ENCODE data around the gene CAMK1D. TPM values are rescaled to one million over a fixed set of nuclear protein-coding genes. Genes with fewer than 3 reads are reported as not detected.

Gene CAMK1D
- total RNA-seq, 3 donors from 2014 or later (not counting 1 experiment from before 2014, with no cell fraction given), result 44.2 to 56.4 (median 49.7) TPM

DNA sequence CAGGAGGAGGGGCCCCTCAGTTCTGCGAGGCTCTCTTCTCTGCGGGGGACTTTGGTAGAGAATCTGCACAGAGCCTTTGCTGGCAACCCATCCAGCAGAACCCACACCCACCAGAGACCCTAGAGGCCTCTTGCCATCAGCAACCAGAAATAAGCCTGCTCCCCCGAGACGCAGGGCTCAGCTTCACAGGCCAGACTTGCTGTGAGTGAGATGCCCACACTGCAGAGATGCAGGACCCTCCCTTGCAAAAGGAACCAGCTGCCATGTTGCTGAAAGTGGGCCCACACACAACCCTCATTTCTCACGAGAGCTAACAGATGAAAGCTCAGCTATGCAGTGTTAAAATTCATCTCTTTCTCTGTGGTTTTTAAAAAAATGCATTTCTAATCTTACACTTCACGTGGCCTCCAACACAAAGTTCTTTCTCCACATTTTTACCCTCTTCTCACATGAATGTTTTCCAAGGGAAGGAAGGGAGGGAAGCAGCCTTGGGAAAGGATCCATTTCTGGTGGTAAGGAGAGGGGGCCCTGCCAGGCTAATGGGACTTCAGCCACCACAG lies 480.6 kb downstream of the CAMK1D start:
- Mint-ChIP-seq H3K36me3 (no peaks in the 10 kb centered on the region), H3K4me1 (no peaks in the 10 kb centered on the region), H3K27me3 (ENCODE audit: low read depth in 2 of 2) (no peaks in the 10 kb centered on the region), H3K4me3 (no peak overlapping the region), H3K27ac (no peak overlapping the region), H3K9me3 (no peaks in the 10 kb centered on the region)
- WGBS (ENCODE audit: insufficient coverage), result 80% methylated on average over 5 of the region's 6 CpGs
- no peaks in the 10 kb centered on the region for H3K27me3 ChIP-seq (ENCODE audit: control insufficient read depth, insufficient read depth, low read length)
- intact Hi-C loops (cut with micrococcal nuclease), result no loop called here
- H3K27ac ChIP-seq (ENCODE audit: low read length), result no peak overlapping the region
- H3K4me1 ChIP-seq (ENCODE audit: control insufficient read depth, insufficient read depth, low read length), result no peaks in the 10 kb centered on the region
- H3K9me3 ChIP-seq (ENCODE audit: control insufficient read depth, insufficient read depth, low read length), result no peaks in the 10 kb centered on the region
- H3K4me3 ChIP-seq (ENCODE audit: low read length), result no peak overlapping the region
- peaks cover 4% of the 10 kb centered on the region for H3K36me3 ChIP-seq (ENCODE audit: control insufficient read depth, insufficient read depth, low read length)
- ATAC-seq (no peak), DNase-seq (no peak)
- TF ChIP-seq, protein P1, sequence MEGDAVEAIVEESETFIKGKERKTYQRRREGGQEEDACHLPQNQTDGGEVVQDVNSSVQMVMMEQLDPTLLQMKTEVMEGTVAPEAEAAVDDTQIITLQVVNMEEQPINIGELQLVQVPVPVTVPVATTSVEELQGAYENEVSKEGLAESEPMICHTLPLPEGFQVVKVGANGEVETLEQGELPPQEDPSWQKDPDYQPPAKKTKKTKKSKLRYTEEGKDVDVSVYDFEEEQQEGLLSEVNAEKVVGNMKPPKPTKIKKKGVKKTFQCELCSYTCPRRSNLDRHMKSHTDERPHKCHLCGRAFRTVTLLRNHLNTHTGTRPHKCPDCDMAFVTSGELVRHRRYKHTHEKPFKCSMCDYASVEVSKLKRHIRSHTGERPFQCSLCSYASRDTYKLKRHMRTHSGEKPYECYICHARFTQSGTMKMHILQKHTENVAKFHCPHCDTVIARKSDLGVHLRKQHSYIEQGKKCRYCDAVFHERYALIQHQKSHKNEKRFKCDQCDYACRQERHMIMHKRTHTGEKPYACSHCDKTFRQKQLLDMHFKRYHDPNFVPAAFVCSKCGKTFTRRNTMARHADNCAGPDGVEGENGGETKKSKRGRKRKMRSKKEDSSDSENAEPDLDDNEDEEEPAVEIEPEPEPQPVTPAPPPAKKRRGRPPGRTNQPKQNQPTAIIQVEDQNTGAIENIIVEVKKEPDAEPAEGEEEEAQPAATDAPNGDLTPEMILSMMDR (IDR thresholded peaks at IDR 0.05), result no peak

DNA sequence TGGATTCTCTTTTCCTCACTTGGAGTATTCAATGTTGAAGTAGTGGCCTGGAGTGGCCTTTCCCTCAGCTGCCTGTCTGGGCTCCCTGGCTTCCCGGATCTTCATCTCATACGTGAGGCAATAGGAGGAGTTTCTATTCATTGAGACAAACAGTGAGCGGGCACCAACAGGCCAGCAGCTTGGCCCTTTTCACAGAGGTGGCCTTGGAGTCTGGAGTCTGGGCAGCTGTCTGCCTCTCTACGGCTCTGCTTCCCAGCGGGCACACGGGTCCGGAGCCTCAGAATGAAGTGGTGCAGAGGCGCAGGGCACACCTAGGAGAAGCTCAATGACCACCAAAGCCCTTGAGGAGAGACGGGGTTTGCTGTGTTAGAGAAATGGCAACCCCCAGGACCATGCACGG lies 482.7 kb downstream of the CAMK1D start:
- Mint-ChIP-seq H3K27me3 (ENCODE audit: low read depth in 2 of 2) (no peaks in the 10 kb centered on the region), H3K9me3 (no peaks in the 10 kb centered on the region), H3K4me1 (no peaks in the 10 kb centered on the region), H3K27ac (no peak overlapping the region), H3K4me3 (no peak overlapping the region), H3K36me3 (no peaks in the 10 kb centered on the region)
- H3K36me3 ChIP-seq (ENCODE audit: control insufficient read depth, insufficient read depth, low read length), result no peaks in the 10 kb centered on the region
- intact Hi-C loops (cut with micrococcal nuclease), result no loop called here
- DNase-seq (no peak), ATAC-seq (no peak)
- H3K9me3 ChIP-seq (ENCODE audit: control insufficient read depth, insufficient read depth, low read length), result no peaks in the 10 kb centered on the region
- H3K27me3 ChIP-seq (ENCODE audit: control insufficient read depth, insufficient read depth, low read length), result no peaks in the 10 kb centered on the region
- H3K4me3 ChIP-seq (ENCODE audit: low read length), result no peak overlapping the region
- WGBS (ENCODE audit: insufficient coverage), result 95% methylated on average over 10 of the region's 10 CpGs
- H3K4me1 ChIP-seq (ENCODE audit: control insufficient read depth, insufficient read depth, low read length), result no peaks in the 10 kb centered on the region
- TF ChIP-seq, protein P1 (IDR thresholded peaks at IDR 0.05), result no peak
- no peak overlapping the region for H3K27ac ChIP-seq (ENCODE audit: low read length)

DNA sequence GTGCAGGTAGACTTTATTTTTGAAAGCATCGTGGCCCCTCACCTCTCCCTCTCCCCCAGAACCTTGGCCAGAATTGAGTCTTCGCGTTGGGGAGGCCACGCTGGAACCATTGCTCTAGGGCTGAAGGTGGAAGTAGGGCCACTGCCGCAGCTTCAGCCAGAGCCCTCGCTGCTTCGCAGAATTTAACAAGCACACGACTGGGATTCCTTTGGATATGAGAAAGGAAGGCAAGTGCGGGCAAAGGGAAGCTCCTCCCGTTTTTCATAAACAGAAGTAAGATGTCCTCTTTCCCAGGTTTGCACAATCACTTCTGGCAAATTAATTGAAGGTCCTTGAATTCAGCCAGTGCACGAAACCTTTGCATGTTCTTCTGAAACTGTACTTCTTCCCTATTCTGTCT lies 484.1 kb downstream of the CAMK1D start:
- TF ChIP-seq, protein P1 (IDR thresholded peaks at IDR 0.05), result no peak
- no peaks in the 10 kb centered on the region for H3K36me3 ChIP-seq (ENCODE audit: control insufficient read depth, insufficient read depth, low read length)
- DNase-seq (no peak), ATAC-seq (no peak)
- 96% methylated on average over 11 of the region's 11 CpGs for WGBS (ENCODE audit: insufficient coverage)
- H3K27ac ChIP-seq (ENCODE audit: low read length), result no peak overlapping the region
- intact Hi-C loops (cut with micrococcal nuclease), result no loop called here
- Mint-ChIP-seq H3K9me3 (no peaks in the 10 kb centered on the region), H3K36me3 (no peaks in the 10 kb centered on the region), H3K4me1 (no peaks in the 10 kb centered on the region), H3K4me3 (no peak overlapping the region), H3K27ac (no peak overlapping the region), H3K27me3 (ENCODE audit: low read depth in 2 of 2) (no peaks in the 10 kb centered on the region)
- H3K4me1 ChIP-seq (ENCODE audit: control insufficient read depth, insufficient read depth, low read length), result no peaks in the 10 kb centered on the region
- no peak overlapping the region for H3K4me3 ChIP-seq (ENCODE audit: low read length)
- H3K27me3 ChIP-seq (ENCODE audit: control insufficient read depth, insufficient read depth, low read length), result no peaks in the 10 kb centered on the region
- H3K9me3 ChIP-seq (ENCODE audit: control insufficient read depth, insufficient read depth, low read length), result no peaks in the 10 kb centered on the region

DNA sequence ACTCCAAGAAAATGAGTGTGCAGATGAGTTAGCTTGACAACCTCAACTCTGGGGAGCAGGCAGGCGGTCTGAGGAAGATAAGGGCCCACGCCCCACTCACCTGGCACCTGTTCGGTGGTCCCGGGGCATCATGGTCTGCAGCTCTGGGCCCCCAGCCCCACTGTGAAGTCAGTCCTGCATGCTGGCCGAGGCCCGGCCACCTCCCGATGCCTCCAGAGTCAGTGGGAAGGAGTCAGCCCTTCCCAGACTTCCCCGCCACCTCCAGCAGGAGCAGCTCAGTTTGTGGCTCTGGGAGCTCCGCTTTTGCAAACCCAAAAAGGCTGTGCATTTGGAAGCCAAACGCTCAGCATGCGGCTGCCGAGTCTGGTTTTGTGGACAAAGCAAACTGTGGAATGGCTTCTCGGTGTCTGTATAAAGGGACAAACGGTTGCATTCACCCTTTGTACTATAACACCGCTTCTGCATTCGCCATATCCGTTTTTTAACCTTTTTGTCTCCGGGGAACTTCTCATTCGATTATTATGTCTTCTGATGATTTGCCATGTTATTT lies 484.8 kb downstream of the CAMK1D start:
- WGBS (ENCODE audit: insufficient coverage), result 96% methylated on average over 19 of the region's 19 CpGs
- ATAC-seq (no peak), DNase-seq (no peak)
- intact Hi-C loops (cut with micrococcal nuclease), result no loop called here
- Mint-ChIP-seq H3K27ac (no peak overlapping the region), H3K27me3 (ENCODE audit: low read depth in 2 of 2) (no peaks in the 10 kb centered on the region), H3K4me3 (no peak overlapping the region), H3K36me3 (no peaks in the 10 kb centered on the region), H3K9me3 (no peaks in the 10 kb centered on the region), H3K4me1 (no peaks in the 10 kb centered on the region)
- Histone ChIP-seq H3K4me1 (ENCODE audit: control insufficient read depth, insufficient read depth, low read length) (no peaks in the 10 kb centered on the region), H3K27me3 (ENCODE audit: control insufficient read depth, insufficient read depth, low read length) (no peaks in the 10 kb centered on the region), H3K4me3 (ENCODE audit: low read length) (no peak overlapping the region), H3K36me3 (ENCODE audit: control insufficient read depth, insufficient read depth, low read length) (no peaks in the 10 kb centered on the region), H3K27ac (ENCODE audit: low read length) (no peak overlapping the region), H3K9me3 (ENCODE audit: control insufficient read depth, insufficient read depth, low read length) (no peaks in the 10 kb centered on the region)
- TF ChIP-seq, protein P1 (IDR thresholded peaks at IDR 0.05), result no peak
